ENCODE results near the gene SLC35B1.

DNA sequence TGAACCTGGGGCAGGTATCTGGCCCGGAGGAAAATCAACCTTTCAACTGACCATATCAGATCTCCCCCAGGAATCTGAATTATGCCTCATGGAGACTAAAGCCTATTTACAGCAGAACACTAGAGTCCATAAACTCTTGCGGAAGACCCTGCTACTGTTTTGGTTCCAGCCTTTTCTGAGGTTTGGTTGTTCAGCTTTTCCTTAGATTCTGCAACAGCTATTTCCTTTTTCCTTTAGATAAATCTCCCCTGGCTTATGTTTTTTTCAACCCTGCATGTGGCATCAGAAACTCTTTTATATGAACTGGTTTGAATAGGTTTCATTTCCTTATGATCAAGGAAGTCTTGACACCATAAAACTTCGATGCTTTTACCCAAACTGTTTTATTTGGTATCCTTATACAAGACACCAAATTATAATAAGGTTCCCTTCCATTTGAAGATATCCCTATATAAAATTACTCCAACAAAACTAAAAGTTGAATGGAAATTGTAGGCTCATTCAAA is 43.0 kb downstream of the SLC35B1 start:
- TF ChIP-seq, protein P1, sequence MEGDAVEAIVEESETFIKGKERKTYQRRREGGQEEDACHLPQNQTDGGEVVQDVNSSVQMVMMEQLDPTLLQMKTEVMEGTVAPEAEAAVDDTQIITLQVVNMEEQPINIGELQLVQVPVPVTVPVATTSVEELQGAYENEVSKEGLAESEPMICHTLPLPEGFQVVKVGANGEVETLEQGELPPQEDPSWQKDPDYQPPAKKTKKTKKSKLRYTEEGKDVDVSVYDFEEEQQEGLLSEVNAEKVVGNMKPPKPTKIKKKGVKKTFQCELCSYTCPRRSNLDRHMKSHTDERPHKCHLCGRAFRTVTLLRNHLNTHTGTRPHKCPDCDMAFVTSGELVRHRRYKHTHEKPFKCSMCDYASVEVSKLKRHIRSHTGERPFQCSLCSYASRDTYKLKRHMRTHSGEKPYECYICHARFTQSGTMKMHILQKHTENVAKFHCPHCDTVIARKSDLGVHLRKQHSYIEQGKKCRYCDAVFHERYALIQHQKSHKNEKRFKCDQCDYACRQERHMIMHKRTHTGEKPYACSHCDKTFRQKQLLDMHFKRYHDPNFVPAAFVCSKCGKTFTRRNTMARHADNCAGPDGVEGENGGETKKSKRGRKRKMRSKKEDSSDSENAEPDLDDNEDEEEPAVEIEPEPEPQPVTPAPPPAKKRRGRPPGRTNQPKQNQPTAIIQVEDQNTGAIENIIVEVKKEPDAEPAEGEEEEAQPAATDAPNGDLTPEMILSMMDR (conservative IDR thresholded peaks at IDR 0.05): no peak
- no peak for TF ChIP-seq EZH2 (IDR thresholded peaks at IDR 0.05; ENCODE audit: low read depth)
